Liver (tissue), 9 donors: ENCODE data around the gene MVB12B. TPM values are rescaled to one million over a fixed set of nuclear protein-coding genes. Genes with fewer than 3 reads are reported as not detected.

Source experiments
- DNase-seq: peaks from one replicate; pipeline ENCODE4 v3.0.0-alpha.2; 2017; ENCODE audit warnings: low spot score
- H3K27ac ChIP-seq, 2 donors: one replicate each; pipeline ENCODE4 v1.7.0; 2013; ENCODE audit warnings: inconsistent platforms in 2 of 2, low read length in 2 of 2, control low read depth in 1 of 2, low read depth in 1 of 2, mild to moderate bottlenecking in 1 of 2
- H3K27me3 ChIP-seq, 4 donors: one replicate each; pipeline versions ENCODE4 v1.6.1 to v1.7.0; 2013; ENCODE audit warnings: low read length in 3 of 4, inconsistent platforms in 1 of 4, mild to moderate bottlenecking in 1 of 4, moderate library complexity in 1 of 4; ENCODE audit not compliant: control insufficient read depth in 4 of 4, insufficient read depth in 4 of 4
- H3K36me3 ChIP-seq, 4 donors: one replicate each; pipeline versions ENCODE4 v1.6.1 to v1.7.0; 2013; ENCODE audit warnings: low read length in 3 of 4, mild to moderate bottlenecking in 3 of 4, low read depth in 1 of 4, moderate library complexity in 1 of 4; ENCODE audit not compliant: control insufficient read depth in 4 of 4, insufficient read depth in 3 of 4
- H3K4me1 ChIP-seq, 4 donors: one replicate each; pipeline versions ENCODE4 v1.6.1 to v1.7.0; 2013; ENCODE audit warnings: low read length in 3 of 4, mild to moderate bottlenecking in 3 of 4, moderate library complexity in 1 of 4; ENCODE audit not compliant: control insufficient read depth in 4 of 4, insufficient read depth in 4 of 4
- H3K4me3 ChIP-seq, 3 donors: one replicate each; pipeline versions ENCODE4 v1.6.1 to v1.7.0; 2013; ENCODE audit warnings: low read length in 3 of 3, control low read depth in 1 of 3, low read depth in 1 of 3, mild to moderate bottlenecking in 1 of 3
- H3K9ac ChIP-seq, 2 donors: one replicate each; pipeline ENCODE4 v1.7.0; 2013; ENCODE audit warnings: low read length in 2 of 2, mild to moderate bottlenecking in 2 of 2, moderate library complexity in 2 of 2, control low read depth in 1 of 2, low read depth in 1 of 2
- H3K9me3 ChIP-seq, 4 donors: one replicate each; pipeline versions ENCODE4 v1.6.1 to v1.7.0; 2013; ENCODE audit warnings: low read length in 3 of 4; ENCODE audit not compliant: control insufficient read depth in 4 of 4
- ATF3 ChIP-seq: IDR thresholded peaks from 2 replicates; pipeline ENCODE4 v1.6.1; 2016; ENCODE audit warnings: antibody characterized with exemption
- EGR1 ChIP-seq, 2 donors: IDR thresholded peaks; 2 replicates each; pipeline ENCODE4 v1.6.1; 2016 to 2018; ENCODE audit warnings: antibody characterized with exemption in 2 of 2, low read depth in 2 of 2
- FOXA2 ChIP-seq: IDR thresholded peaks from 2 replicates; pipeline ENCODE4 v1.6.1; 2016; ENCODE audit warnings: antibody characterized with exemption
- HNF4A ChIP-seq, 2 donors: conservative IDR thresholded peaks; 2 replicates each; pipeline ENCODE4 v1.6.1; 2016; ENCODE audit warnings: antibody characterized with exemption in 2 of 2, mild to moderate bottlenecking in 2 of 2
- JUND ChIP-seq, 2 donors: IDR thresholded peaks; 2 replicates each; pipeline ENCODE4 v1.6.1; 2016; ENCODE audit warnings: antibody characterized with exemption in 2 of 2
- SP1 ChIP-seq: IDR thresholded peaks from 2 replicates; pipeline ENCODE4 v1.6.1; 2018; ENCODE audit warnings: antibody characterized with exemption, mild to moderate bottlenecking
- YY1 ChIP-seq: IDR thresholded peaks from 2 replicates; pipeline ENCODE4 v1.6.1; 2016; ENCODE audit warnings: antibody characterized with exemption, mild to moderate bottlenecking
- WGBS: extraction: QIAGEN DNeasy Blood & Tissue Kit; methylation state at CpG from one replicate; pipeline ENCODE4 v1.1.7; 2013; 5-methylcytosine and 5-hydroxymethylcytosine counted together
- polyA plus RNA-seq, 2 donors: library from polyadenylated mRNA; stranded (reverse) in 1 of 2; unstranded in 1 of 2; fragments of 200-250 nt in 1 of 2; fragments of >200 nt in 1 of 2; fragmentation: Nextera tagmentation in 1 of 2; extraction: Ambion mirVana in 1 of 2; gene quantifications; one replicate each; pipeline versions ENCODE4 v1.2.1 to v1.2.3, GENCODE V29; 2013 to 2015
- total RNA-seq, 2 donors: library from RNA; depleted of rRNA; stranded (reverse); fragments of >200 nt; gene quantifications; one replicate each; pipeline ENCODE4 v1.2.3, GENCODE V29; 2014
- TF ChIP-seq, protein P1 (sequence below): IDR thresholded peaks from 2 replicates; pipeline ENCODE4 v1.6.1; 2016; ENCODE audit warnings: antibody characterized with exemption
- TF ChIP-seq, protein P2 (sequence below): IDR thresholded peaks from 2 replicates; pipeline ENCODE4 v1.6.1; 2016; ENCODE audit warnings: antibody characterized with exemption
- TF ChIP-seq, protein P3 (sequence below): fragments of 150-350 bp; IDR thresholded peaks from 2 replicates; pipeline ENCODE4 v1.5.1; 2017; ENCODE audit warnings: improper control_type of control experiment, low read depth, low read length; ENCODE audit not compliant: missing input control
- donor health status: healthy.
- donor health status: healthy.
- donor health status: healthy.
- donor health status: healthy.
- donor health status: healthy.

MVB12B gene
- total and polyA plus RNA-seq, 4 donors: 5.3 to 12.4 (median 8.4) TPM

DNA sequence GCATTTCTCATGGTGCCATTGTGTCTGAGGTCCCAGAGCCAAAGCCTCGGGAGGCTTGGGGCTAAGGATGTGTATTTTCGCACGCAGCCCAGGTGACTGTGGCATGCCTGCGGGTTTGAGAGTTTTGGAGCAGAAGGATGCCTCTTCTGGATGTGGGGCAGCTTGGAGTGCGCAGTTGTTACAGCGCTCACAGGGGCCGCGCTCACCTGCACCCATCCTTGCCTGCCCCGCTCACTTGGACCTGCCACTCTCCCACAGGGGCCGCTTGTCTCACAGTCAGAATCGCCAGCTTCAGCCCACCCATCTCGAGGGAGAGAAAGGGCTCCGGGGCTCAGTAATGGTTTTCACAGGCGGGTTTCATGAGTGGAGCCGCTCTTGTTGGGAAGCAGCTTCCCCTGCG lies 132.9 kb downstream of the MVB12B start:
- no peak overlapping the region for H3K9ac ChIP-seq

DNA sequence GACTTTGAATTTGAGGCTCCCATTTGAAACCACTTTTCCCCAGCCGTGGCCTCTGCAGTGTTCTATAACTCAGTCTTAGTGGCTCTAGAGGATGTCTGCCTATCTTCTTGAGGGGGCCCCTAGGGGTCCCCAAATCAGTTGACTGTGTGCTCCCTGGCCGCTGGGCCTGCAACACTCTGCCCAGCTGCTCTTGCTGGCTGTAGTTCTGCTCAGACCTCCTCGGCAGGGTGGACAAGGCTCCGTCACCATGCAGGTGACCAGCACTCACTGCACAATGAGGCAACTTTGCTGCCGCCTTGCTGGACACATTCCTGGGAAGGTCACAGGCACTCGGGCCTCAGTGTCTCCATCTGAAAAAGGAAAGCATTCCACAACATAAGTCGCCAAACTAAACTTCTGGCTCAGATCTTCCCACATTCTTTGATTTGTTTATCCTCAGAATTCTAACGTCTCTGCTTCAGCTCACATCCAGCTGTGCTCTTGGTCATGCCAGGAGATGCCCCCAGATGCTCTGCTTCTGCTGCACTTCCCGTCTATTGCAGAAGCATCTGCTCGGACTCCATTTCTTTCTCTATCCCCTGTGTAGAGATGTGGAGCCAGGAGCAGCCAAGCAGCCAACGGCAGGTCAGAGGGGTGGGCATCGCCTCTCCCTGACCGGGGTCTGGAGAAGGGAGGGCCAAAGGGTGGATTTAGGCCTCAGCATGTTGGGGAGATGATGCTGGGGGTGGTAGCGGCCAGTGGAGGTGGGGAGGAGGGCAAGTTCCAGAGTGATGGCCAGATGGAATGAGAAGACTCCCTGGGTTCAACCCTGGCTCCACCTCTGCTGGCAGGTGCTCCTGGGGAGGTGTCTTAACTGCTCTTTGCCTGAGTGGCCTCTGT lies 133.6 kb downstream of the MVB12B start:
- TF ChIP-seq EGR1 (IDR thresholded peaks at IDR 0.05; ENCODE audit: low read depth in 2 of 2) (no peak), SP1 (no peak), ATF3 (no peak), HNF4A (conservative IDR thresholded peaks at IDR 0.05) (no peak), YY1 (no peak), JUND (IDR thresholded peaks at IDR 0.05) (no peak)
- TF ChIP-seq, protein P1, sequence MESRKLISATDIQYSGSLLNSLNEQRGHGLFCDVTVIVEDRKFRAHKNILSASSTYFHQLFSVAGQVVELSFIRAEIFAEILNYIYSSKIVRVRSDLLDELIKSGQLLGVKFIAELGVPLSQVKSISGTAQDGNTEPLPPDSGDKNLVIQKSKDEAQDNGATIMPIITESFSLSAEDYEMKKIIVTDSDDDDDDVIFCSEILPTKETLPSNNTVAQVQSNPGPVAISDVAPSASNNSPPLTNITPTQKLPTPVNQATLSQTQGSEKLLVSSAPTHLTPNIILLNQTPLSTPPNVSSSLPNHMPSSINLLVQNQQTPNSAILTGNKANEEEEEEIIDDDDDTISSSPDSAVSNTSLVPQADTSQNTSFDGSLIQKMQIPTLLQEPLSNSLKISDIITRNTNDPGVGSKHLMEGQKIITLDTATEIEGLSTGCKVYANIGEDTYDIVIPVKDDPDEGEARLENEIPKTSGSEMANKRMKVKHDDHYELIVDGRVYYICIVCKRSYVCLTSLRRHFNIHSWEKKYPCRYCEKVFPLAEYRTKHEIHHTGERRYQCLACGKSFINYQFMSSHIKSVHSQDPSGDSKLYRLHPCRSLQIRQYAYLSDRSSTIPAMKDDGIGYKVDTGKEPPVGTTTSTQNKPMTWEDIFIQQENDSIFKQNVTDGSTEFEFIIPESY: no peak
- Histone ChIP-seq H3K4me1 (no peaks in the 10 kb centered on the region), H3K9ac (no peak overlapping the region), H3K4me3 (no peak overlapping the region), H3K36me3 (peaks cover 0 to 6% (median 0%) of the 10 kb centered on the region in 4 donors), H3K27me3 (no peaks in the 10 kb centered on the region), H3K9me3 (no peaks in the 10 kb centered on the region), H3K27ac (no peak overlapping the region)
- DNase-seq: no peak
- 85% methylated on average over 14 of the region's 14 CpGs for WGBS

More for the DNA sequence above, 132.9 kb downstream of the MVB12B start:
- DNase-seq: no peak
- H3K27ac ChIP-seq: no peak overlapping the region
- no peaks in the 10 kb centered on the region for H3K27me3 ChIP-seq
- peaks cover 0 to 6% (median 0%) of the 10 kb centered on the region in 4 donors for H3K36me3 ChIP-seq
- no peaks in the 10 kb centered on the region for H3K9me3 ChIP-seq
- H3K4me3 ChIP-seq: no peak overlapping the region
- 97% methylated on average over 16 of the region's 16 CpGs for WGBS
- no peak for TF ChIP-seq JUND (IDR thresholded peaks at IDR 0.05)
- TF ChIP-seq, protein P2, sequence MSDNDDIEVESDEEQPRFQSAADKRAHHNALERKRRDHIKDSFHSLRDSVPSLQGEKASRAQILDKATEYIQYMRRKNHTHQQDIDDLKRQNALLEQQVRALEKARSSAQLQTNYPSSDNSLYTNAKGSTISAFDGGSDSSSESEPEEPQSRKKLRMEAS: no peak
- TF ChIP-seq, protein P1: no peak
- TF ChIP-seq, protein P3, sequence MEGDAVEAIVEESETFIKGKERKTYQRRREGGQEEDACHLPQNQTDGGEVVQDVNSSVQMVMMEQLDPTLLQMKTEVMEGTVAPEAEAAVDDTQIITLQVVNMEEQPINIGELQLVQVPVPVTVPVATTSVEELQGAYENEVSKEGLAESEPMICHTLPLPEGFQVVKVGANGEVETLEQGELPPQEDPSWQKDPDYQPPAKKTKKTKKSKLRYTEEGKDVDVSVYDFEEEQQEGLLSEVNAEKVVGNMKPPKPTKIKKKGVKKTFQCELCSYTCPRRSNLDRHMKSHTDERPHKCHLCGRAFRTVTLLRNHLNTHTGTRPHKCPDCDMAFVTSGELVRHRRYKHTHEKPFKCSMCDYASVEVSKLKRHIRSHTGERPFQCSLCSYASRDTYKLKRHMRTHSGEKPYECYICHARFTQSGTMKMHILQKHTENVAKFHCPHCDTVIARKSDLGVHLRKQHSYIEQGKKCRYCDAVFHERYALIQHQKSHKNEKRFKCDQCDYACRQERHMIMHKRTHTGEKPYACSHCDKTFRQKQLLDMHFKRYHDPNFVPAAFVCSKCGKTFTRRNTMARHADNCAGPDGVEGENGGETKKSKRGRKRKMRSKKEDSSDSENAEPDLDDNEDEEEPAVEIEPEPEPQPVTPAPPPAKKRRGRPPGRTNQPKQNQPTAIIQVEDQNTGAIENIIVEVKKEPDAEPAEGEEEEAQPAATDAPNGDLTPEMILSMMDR: no peak
- TF ChIP-seq SP1: no peak
- TF ChIP-seq YY1: no peak
- TF ChIP-seq FOXA2: no peak
- no peak for TF ChIP-seq EGR1 (IDR thresholded peaks at IDR 0.05; ENCODE audit: low read depth in 2 of 2)
- H3K4me1 ChIP-seq: no peaks in the 10 kb centered on the region
